ENCODE results near the gene CMC1.
A peak's percentile ranks its signal among the peaks of the same experiment; 100 is the strongest.
"Not testable (repeated sequence)": the region's sequence is repeated elsewhere in the genome, so short reads cannot be mapped to it uniquely, and the experiment has no call there.

CMC1 gene

DNA sequence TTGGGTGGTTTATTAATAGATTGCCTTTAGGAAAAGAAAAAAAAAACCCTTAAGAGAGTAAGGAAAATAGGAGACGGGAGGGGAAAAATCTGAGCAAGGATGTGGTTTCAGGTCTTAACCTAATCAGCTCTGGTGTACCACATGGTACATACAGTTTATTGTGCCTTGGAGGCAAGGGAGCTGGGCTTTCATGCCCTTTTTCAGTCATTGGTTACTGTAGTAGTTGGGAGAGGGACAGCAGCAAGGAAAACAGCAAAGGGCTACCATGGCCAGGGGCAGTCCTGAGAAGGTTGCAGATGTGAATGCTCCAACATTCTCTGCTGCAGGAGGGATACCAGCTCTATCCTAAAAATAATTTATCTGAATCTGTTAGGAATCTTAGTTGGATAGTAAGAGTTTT lies 5.9 kb downstream of the CMC1 start:
- no peak for DNase-seq

DNA sequence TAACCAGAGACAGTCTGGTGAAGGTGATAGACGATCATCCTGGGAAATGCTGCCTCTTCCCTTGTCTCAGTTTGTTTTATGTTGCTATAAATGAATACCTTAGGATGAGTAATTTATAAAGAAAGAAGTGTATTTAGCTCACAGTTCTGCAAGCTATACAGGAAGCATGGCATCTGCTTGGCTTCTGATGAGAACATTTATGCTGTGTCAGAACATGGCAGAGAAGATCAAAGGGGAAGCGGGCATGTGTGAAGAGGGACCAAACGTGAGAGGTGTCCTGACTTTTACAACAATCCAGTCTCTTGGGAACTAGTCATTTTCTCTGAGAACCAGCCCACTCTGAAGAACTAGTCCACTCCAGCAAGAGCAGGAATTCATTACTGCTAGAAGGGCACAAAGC lies 9.6 kb downstream of the CMC1 start:
- no peak for DNase-seq

GRCh38 chr3:28252001-28252431 lies 10.6 kb downstream of the CMC1 start:
- DNase-seq, result no peak

- no peak for DNase-seq
Measured at GRCh38 chr3:28253040-28253715, 11.8 kb downstream of the CMC1 start.

DNA sequence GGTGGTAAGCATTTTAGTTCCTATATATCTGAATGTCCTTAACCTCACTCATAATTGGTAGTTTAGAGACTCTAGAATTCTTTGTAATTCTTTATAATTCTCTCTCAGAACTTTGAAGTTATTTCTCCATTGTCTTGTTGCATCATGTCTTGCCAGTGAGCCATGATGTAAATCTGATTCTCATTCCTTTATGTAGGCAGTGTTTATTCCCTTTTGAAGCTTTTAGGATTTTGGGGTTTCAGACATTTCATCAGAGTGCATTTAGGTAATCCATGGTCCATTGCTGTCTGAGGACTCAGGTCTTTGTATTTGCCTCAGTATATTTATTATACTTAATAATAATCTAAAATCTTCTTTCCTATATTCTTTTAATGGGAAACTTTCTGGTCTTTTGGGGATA lies 20.6 kb downstream of the CMC1 start:
- DNase-seq, result no peak

GRCh38 chr3:28265641-28266040 lies 24.2 kb downstream of the CMC1 start:
- DNase-seq, result no peak

DNA sequence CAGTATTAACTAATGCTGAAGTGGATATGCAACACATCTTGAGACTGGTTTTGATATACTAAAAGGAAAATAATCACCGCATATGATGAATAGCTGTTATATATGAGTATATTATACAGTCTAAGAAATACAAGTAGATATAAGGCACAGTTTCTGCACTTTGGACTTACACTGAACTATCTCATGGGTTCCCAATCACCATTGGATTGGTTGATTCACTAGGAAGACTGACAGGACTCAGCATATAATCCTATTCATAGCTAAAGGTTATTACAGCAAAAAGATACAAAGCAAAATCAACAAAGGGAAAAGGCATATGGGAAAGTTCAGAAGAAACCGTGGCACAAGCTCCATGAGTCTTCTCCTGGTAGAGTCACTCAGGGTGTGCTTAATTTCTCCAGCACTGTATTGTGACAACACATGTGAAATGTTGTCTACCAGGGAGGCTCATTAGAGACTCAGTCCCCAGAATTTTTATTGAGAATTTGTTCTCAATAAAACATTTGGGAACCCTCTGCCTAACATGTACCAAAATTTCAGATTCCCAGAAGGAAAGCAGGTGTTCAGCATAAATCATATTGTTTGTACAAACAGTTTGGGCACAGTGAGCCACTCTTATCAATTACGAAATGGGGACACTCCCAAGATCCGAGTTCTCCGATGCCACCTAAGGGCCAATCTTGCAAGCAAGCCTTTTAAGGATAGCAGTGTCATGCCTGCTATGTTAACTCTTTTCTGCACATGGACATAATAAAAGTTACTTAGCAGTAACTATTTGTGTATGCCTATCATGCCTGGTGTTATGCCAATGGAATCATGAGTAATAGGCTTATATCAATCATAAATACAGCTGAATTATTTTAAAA lies 26.8 kb downstream of the CMC1 start:
- DNase-seq, result no peak

- DNase-seq, result no peak
Measured at GRCh38 chr3:28268989-28269388, 27.6 kb downstream of the CMC1 start.

- not testable (repeated sequence) for DNase-seq
Measured at GRCh38 chr3:28269884-28270283, 28.5 kb downstream of the CMC1 start.

DNA sequence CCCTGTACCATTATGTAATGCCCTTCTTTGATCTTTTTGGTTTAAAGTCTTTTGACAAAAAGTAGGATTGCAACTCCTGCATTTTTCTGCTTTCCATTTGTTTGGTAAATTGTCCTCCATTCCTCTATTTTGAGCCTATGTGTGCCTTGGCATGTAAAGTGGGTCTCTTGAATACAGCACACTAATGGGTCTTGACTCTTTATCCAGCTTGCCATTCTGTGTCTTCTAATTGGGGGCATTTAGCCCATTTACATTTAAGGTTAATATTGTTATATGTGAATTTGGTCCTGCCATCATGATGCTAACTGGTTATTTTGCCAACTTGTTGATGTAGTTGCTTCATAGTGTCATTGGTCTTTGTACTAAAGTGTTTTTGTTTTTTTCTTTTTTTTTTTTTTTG lies 32.4 kb downstream of the CMC1 start:
- no peak for DNase-seq

DNA sequence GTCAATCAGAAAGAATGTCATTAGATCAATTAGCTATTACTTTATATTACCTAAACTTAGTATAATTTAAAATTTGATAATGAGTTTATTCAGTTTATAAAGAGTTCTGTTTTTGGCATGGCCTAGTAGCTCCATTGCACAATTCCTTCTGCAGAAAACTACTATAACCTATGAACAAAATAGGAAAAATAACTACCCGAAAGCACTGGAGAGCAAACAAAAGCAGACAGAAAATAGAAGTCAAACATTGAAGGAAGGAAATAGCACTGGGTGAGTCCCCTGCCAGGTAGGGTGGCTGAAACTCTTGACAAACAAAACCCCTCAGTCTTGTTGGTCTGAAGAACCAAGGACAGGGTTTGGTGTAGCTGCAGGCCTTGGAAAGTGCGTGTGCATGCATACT lies 37.5 kb downstream of the CMC1 start:
- DNase-seq, result no peak

DNA sequence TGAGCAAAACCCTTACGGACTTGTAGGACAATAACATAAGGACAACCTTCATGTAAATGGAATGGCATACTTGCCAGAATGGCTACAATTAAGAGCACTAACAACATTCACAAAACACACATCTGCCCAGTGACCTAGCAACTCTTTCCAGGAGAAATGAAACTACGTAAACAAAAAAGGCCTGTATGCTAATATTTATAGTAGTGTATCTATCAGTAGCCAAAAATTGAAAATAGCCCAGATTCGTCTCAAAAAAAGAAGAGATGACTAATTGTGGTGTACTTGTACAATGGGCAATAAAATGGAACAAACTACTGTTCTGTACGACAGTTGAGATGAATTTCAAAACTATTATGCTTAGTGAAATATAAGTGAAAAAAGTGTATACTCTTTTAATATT lies 38.4 kb downstream of the CMC1 start:
- peak; percentile 13 for DNase-seq

DNA sequence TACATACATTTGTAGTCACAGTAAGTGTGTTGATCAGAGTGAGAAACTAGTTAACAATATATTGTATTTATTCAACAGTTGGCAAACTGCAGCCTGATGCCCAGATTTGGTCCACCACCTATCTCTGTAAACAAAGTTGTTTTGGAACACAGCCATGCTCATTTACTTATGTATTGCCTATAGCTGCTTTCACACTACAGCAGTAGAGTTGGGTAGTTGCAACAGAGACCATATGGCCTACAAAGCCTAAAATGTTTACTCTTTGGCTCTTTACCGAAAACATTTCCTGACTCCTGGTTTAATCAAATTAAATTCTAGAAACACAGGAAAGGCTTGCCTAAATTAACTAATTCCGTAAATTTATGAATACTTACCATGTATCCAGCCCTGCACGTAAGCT lies 39.4 kb downstream of the CMC1 start:
- no peak for DNase-seq

- peak; percentile 26 for DNase-seq
Measured at GRCh38 chr3:28286595-28286994, 45.2 kb downstream of the CMC1 start.

DNA sequence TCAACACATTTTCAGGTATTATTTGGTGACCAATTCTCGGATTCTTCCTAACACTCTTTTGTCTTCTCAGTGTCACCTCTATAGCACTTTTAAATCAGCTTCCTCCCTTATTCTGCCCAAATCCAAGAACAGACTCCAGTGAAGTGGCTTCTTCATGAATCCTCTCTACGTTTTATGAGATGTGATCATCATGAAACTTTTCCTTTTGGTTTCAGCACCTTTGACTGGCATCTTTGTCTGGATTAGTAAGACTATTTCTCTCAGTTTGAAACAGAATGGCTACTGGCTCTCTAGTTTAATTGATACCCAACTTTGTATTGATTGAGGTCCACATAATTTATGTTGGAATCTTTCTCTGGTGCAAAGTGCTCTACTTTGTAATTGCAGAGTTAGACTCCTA lies 45.6 kb downstream of the CMC1 start:
- no peak for DNase-seq

DNA sequence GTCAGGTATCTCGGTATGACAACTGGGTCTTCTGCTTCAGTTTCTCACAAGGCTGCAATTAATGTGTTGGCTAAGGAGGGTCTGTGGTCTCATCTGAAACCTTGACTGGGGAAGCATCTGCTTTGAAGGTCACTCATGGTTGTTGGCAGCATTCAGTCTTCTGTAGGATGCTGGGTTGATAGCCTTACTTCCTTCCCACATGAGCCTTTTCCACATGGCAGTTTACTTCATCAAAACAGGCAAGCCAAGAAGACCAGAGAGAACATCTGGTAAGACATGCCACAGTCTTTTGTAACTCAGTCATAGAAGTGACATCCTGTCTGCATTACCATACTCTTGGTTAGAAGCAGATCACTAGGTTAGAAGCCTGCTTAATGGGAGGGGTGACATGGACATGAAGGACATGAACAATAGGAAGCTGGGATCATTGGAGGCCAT lies 49.5 kb downstream of the CMC1 start:
- DNase-seq, result no peak

- no peak for DNase-seq
Measured at GRCh38 chr3:28291577-28291976, 50.2 kb downstream of the CMC1 start.

DNA sequence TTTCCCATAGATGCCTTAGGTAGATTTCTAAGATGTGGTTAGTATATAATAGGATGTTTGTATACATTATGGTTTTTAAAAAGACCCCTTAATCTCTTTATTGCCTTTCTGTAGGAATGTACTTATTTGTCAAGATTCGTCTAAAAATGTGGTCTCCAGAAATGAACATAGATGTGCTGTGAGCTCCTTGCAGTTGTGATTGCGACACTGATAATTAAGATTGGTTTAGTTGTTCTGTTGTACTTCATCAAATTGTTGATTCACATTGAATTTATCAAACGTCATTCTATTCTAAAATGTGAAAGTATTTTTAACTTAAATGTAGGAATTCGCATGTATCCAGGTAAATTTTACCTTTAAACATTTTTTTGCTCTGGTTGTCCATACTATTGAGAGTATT lies 51.2 kb downstream of the CMC1 start:
- DNase-seq, result no peak

DNA sequence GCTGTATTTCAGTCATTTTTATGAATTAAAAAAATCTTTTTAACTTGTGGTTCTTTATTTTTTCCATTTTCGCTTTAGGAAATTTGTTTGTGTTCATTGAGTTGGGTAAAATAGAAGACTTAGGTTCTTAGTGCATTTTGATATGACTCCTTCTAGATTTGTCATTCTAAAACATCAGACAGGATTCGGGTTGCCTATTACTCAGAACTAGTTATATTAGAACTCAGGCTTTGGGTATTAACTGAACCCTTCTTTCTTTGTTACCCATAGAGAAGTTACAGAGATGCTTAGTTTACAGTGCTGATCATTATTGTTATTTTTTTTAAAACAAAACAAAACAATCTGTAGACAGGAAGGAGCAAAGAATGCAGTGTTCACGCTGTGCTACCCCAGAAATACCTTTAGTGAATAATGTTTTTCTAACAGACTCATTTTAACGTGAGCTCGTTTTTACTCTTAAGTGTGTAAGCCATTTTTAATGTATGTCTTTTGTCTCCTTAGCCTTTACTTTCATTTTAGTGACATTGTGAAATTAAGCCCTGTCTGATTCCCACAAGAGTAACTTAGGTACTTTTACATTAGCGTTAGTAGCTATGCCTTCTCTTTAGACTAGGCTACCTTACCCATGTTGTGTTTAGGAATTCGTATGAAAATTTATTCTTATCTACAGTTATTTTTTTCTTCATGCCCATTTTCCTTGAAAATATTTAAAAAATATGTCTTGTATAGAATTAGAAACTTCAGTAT lies 53.4 kb downstream of the CMC1 start:
- no peak for DNase-seq

DNA sequence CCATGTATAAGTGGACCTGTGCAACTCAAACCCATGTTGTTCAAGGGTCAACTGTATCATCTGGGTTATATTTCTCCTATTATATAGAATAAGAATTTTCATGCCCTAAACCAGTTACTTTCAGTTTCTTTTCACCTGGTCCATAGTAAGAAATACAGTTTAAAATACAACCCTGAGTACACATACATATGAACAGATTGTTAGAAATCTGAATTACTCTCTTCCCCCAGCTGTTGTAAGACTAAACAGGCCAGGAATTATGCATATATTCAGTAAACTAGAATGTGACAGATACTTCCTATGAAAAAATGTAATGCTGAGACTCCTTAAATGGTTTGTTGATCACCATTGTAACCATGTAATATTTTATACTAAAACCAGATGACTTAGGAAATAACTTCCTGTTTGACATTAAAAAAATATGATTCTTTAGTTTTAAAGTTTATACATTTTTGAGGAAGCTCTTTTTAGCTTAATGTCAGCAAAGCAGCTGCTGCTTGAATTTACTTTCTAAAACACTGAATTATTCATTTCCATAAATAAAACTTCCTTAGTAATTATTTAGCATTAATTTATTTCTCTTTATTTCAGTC lies 54.6 kb downstream of the CMC1 start:
- no peak for DNase-seq

GRCh38 chr3:28299705-28300104 lies 58.3 kb downstream of the CMC1 start:
- DNase-seq, result no peak

DNA sequence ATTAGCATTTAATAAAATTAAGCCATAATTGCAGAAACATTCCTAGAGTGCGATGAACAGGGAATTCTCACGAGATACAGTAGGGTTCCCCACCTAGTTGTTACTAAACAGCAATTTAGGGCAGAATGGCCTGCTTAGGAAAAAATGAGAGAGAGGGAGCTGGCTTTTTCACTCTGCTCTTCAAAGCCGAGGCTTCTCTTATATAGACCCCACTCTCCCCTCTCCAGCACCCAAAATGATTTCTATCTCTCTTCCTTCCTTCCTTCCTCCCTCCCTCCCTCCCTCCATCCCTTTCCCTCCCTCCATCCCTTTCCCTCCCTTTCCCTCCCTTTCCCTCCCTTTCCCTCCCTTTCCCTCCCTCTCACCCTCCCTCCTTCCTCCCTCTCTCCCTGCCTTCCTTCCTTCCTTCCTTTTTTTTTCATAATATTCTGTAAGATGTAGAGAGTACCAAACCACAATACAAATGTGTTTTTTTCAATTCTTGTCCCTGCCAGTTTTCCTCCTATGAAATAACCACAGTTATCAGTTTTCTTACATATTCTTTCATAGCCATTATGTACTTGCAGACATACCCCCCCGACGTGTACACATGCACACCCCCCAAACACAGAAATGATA lies 59.0 kb downstream of the CMC1 start:
- no peak for DNase-seq

- no peak for DNase-seq
Measured at GRCh38 chr3:28301688-28302087, 60.3 kb downstream of the CMC1 start.

All from NCI-H2029 (cell line).